CD14-positive monocyte (primary cell): ENCODE measurements around the gene IL20. TPM values are rescaled to one million over a fixed set of nuclear protein-coding genes. Genes with fewer than 3 reads are reported as not detected.

Experiments used
- DNase-seq, 3 donors: peaks; one replicate each; pipeline ENCODE4 v3.0.0-alpha.2; 2011 to 2022
- H2AFZ ChIP-seq: 2 replicates; pipeline ENCODE4 v1.6.0; 2012; ENCODE audit warnings: mild to moderate bottlenecking, low read depth, low read length, inconsistent platforms; ENCODE audit not compliant: insufficient read depth, poor library complexity, severe bottlenecking
- H3K27ac ChIP-seq, 2 donors: 1 replicate in 1 of 2; 2 replicates in 1 of 2; pipeline ENCODE4 v1.5.1; 2012 to 2013; ENCODE audit warnings: low read length in 2 of 2, control low read depth in 1 of 2, inconsistent platforms in 1 of 2, low read depth in 1 of 2, mild to moderate bottlenecking in 1 of 2
- H3K27me3 ChIP-seq, 2 donors: one replicate each; pipeline versions ENCODE4 v1.6.0 to v1.6.1; 2011 to 2013; ENCODE audit warnings: low read length in 2 of 2; ENCODE audit not compliant: control insufficient read depth in 2 of 2, insufficient read depth in 2 of 2
- H3K36me3 ChIP-seq, 2 donors: replicated peaks in 1 of 2; 1 replicate in 1 of 2; 2 replicates in 1 of 2; pipeline versions ENCODE4 v1.5.1 to v1.6.1; 2012 to 2013; ENCODE audit warnings: low read length in 2 of 2, control low read depth in 1 of 2, inconsistent platforms in 1 of 2, mild to moderate bottlenecking in 1 of 2; ENCODE audit not compliant: insufficient read depth in 2 of 2, control insufficient read depth in 1 of 2
- H3K4me1 ChIP-seq, 2 donors: 1 replicate in 1 of 2; 2 replicates in 1 of 2; pipeline versions ENCODE4 v1.5.1 to v1.6.1; 2012 to 2013; ENCODE audit warnings: low read length in 2 of 2, control low read depth in 1 of 2, inconsistent platforms in 1 of 2, mild to moderate bottlenecking in 1 of 2, moderate library complexity in 1 of 2; ENCODE audit not compliant: insufficient read depth in 2 of 2, control insufficient read depth in 1 of 2
- H3K4me2 ChIP-seq: replicated peaks from 2 replicates; pipeline ENCODE3; 2012; ENCODE audit warnings: low read length, moderate library complexity, mild to moderate bottlenecking; ENCODE audit not compliant: poor library complexity, severe bottlenecking; ENCODE audit errors: extremely low read depth
- H3K4me3 ChIP-seq, 3 experiments: fragments of 200-600 bp in 1 of 3; sonication (generic) in 1 of 3; replicated peaks in 1 of 3; 1 replicate in 2 of 3; 2 replicates in 1 of 3; pipeline ENCODE4 v1.5.1; 2011 to 2013; ENCODE audit warnings: low read length in 3 of 3, mild to moderate bottlenecking in 3 of 3, control low read depth in 2 of 3, low read depth in 2 of 3, inconsistent platforms in 1 of 3, moderate library complexity in 1 of 3
- H3K79me2 ChIP-seq: 2 replicates; pipeline ENCODE4 v1.6.0; 2012; ENCODE audit warnings: mild to moderate bottlenecking, control low read depth, inconsistent platforms, low read length, moderate library complexity; ENCODE audit not compliant: insufficient read depth
- H3K9ac ChIP-seq: 2 replicates; pipeline ENCODE4 v1.6.0; 2017; ENCODE audit warnings: low read length, mild to moderate bottlenecking; ENCODE audit not compliant: insufficient read depth, poor library complexity, severe bottlenecking
- H3K9me3 ChIP-seq, 2 donors: replicated peaks in 1 of 2; 1 replicate in 1 of 2; 2 replicates in 1 of 2; pipeline versions ENCODE4 v1.5.1 to v1.6.1; 2012 to 2013; ENCODE audit warnings: low read length in 2 of 2, control low read depth in 1 of 2; ENCODE audit not compliant: control insufficient read depth in 1 of 2, insufficient read depth in 1 of 2
- H4K20me1 ChIP-seq: 2 replicates; pipeline ENCODE4 v1.6.0; 2012; ENCODE audit warnings: mild to moderate bottlenecking, low read length, control low read depth, moderate library complexity; ENCODE audit not compliant: insufficient read depth
- H3K27ac Mint-ChIP-seq, 7 donors: one replicate each; pipeline ENCODE4 v1.8.0; 2020; ENCODE audit warnings: mild to moderate bottlenecking in 7 of 7, mixed read lengths in 7 of 7, moderate library complexity in 6 of 7, inconsistent platforms in 2 of 7
- H3K27me3 Mint-ChIP-seq, 3 donors: one replicate each; pipeline ENCODE4 v1.8.0; 2021 to 2022; ENCODE audit warnings: low read depth in 3 of 3, mild to moderate bottlenecking in 3 of 3, mixed read lengths in 3 of 3, moderate library complexity in 3 of 3, inconsistent platforms in 1 of 3
- H3K36me3 Mint-ChIP-seq, 2 donors: one replicate each; pipeline ENCODE4 v1.8.0; 2020; ENCODE audit warnings: mixed read lengths in 2 of 2, inconsistent platforms in 1 of 2, mild to moderate bottlenecking in 1 of 2
- H3K4me1 Mint-ChIP-seq: one replicate; pipeline ENCODE4 v1.8.0; 2020; ENCODE audit warnings: mild to moderate bottlenecking, mixed read lengths
- H3K4me3 Mint-ChIP-seq, 2 donors: one replicate each; pipeline ENCODE4 v1.8.0; 2020; ENCODE audit warnings: mild to moderate bottlenecking in 2 of 2, mixed read lengths in 2 of 2, moderate library complexity in 1 of 2
- H3K9me3 Mint-ChIP-seq, 7 donors: one replicate each; pipeline ENCODE4 v1.8.0; 2020 to 2022; ENCODE audit warnings: mixed read lengths in 7 of 7, mild to moderate bottlenecking in 6 of 7, moderate library complexity in 6 of 7, inconsistent platforms in 2 of 7
- WGBS: methylation state at CpG from one replicate; pipeline ENCODE4 v1.1.5; 2013; ENCODE audit warnings: missing lambda C conversion rate; ENCODE audit not compliant: insufficient coverage; 5-methylcytosine and 5-hydroxymethylcytosine counted together
- intact Hi-C, 2 donors: fragments of 100-400 bp; cut with micrococcal nuclease; formaldehyde crosslinking; loops; one replicate each; pipeline versions ENCODE4 v1.15.0 to v1.15.1; 2023
- polyA plus RNA-seq, 3 donors: library from polyadenylated mRNA; depleted of rRNA in 1 of 3; unstranded in 2 of 3; stranded (reverse) in 1 of 3; fragments of 300-500 nt in 2 of 3; fragments of >200 nt in 1 of 3; fragmentation: Illumina TruSeq in 2 of 3; gene quantifications; 1 replicate in 2 of 3; 2 replicates in 1 of 3; pipeline ENCODE4 v1.2.3, GENCODE V29; 2012 to 2021
- TF ChIP-seq, protein P1 (sequence below): fragments of 200-600 bp; IDR thresholded peaks from one replicate; pipeline ENCODE4 v1.8.0; 2022; ENCODE audit warnings: antibody characterized with exemption, mild to moderate bottlenecking

The IL20 gene
- polyA plus RNA-seq, 3 donors: not detected

DNA sequence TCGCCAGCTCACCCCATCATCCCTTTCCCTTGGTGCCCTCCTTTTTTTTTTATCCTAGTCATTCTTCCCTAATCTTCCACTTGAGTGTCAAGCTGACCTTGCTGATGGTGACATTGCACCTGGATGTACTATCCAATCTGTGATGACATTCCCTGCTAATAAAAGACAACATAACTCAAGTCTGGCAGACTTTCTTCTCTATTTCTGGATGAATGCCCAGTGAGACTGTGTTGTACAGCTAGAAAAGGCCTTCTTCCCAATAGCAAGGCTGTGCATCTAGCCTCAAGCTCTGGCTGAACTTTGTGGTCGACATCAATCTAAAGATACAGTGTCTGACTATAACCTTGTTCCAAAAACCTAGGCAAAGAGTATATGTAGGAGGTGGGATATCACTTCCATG, 38.3 kb downstream of the IL20 start:
- TF ChIP-seq, protein P1, sequence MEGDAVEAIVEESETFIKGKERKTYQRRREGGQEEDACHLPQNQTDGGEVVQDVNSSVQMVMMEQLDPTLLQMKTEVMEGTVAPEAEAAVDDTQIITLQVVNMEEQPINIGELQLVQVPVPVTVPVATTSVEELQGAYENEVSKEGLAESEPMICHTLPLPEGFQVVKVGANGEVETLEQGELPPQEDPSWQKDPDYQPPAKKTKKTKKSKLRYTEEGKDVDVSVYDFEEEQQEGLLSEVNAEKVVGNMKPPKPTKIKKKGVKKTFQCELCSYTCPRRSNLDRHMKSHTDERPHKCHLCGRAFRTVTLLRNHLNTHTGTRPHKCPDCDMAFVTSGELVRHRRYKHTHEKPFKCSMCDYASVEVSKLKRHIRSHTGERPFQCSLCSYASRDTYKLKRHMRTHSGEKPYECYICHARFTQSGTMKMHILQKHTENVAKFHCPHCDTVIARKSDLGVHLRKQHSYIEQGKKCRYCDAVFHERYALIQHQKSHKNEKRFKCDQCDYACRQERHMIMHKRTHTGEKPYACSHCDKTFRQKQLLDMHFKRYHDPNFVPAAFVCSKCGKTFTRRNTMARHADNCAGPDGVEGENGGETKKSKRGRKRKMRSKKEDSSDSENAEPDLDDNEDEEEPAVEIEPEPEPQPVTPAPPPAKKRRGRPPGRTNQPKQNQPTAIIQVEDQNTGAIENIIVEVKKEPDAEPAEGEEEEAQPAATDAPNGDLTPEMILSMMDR: no peak
- Mint-ChIP-seq H3K4me3 (no peak overlapping the region), H3K9me3 (peaks cover 0 to 6% (median 1%) of the 10 kb centered on the region in 7 donors), H3K27me3 (peaks cover 11 to 21% (median 16%) of the 10 kb centered on the region in 3 donors), H3K36me3 (peaks cover 0 to 8% of the 10 kb centered on the region in 2 donors), H3K4me1 (peaks cover 10% of the 10 kb centered on the region), H3K27ac (no peak overlapping the region)
- H3K27ac ChIP-seq: no peak overlapping the region
- WGBS: 83% methylated on average over 1 of the region's 2 CpGs
- intact Hi-C loops: no loop called here
- H3K9ac ChIP-seq: no peak overlapping the region
- no peak overlapping the region for H2AFZ ChIP-seq
- H3K36me3 ChIP-seq: no peaks in the 10 kb centered on the region
- DNase-seq: no peak
- peaks cover 0 to 8% of the 10 kb centered on the region in 2 donors for H3K4me1 ChIP-seq
- H3K27me3 ChIP-seq: peaks cover 7 to 15% of the 10 kb centered on the region in 2 donors
- no peak overlapping the region for H3K4me3 ChIP-seq
- H3K9me3 ChIP-seq: no peaks in the 10 kb centered on the region
- H3K4me2 ChIP-seq: no peak overlapping the region
- H4K20me1 ChIP-seq: no peaks in the 10 kb centered on the region
- no peaks in the 10 kb centered on the region for H3K79me2 ChIP-seq

DNA sequence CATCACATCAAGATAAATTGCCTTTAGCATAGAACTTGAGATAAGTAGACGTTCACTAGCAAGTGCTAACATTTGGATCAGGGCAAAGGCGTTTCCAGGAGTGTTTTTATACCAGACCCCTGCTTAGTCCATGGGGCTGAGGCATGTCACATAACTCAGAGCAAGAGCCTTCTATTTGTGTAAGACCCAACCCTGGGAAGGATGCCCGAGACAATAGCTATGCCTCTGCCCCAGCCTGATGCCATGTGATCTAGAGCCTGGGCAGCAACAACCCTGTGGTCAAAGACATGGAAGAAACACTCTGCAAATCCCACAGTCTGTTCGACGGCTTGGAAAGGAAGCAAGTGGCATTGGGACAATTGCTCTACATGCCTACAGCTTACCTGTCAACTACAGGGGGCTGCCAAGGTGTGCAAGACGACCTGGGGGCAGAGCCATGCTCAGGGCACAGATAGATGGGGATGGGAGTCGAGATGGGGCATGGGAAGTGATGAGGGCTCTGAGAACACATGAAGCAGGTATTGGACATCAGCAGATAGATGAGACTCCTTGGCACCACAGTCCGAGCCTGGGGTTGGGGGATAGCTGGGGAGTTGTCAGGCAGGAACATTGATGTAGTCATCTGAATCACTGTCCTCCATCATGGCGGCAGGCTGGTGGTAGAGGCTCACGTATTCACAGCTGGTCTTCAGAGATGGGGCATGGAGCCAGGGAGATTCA, 39.2 kb downstream of the IL20 start:
- intact Hi-C loops: no loop called here
- H3K4me2 ChIP-seq: no peak overlapping the region
- WGBS: 96% methylated on average over 6 of the region's 10 CpGs

More for the DNA sequence above, 39.2 kb downstream of the IL20 start:
- H3K4me1 ChIP-seq: peaks cover 7 to 15% of the 10 kb centered on the region in 2 donors
- peaks cover 0 to 12% of the 10 kb centered on the region in 2 donors for H3K36me3 Mint-ChIP-seq
- no peak overlapping the region for H3K9ac ChIP-seq
- no peaks in the 10 kb centered on the region for H3K9me3 ChIP-seq
- no peaks in the 10 kb centered on the region for H3K79me2 ChIP-seq
- DNase-seq: no peak
- H3K27ac ChIP-seq: no peak overlapping the region
- peaks cover 0 to 12% (median 2%) of the 10 kb centered on the region in 7 donors for H3K9me3 Mint-ChIP-seq
- peak overlapping the region in 1 of 7 donors; percentile 65 for H3K27ac Mint-ChIP-seq
- H3K36me3 ChIP-seq: no peaks in the 10 kb centered on the region
- H3K4me3 Mint-ChIP-seq: no peak overlapping the region
- no peaks in the 10 kb centered on the region for H4K20me1 ChIP-seq
- H3K27me3 Mint-ChIP-seq: peaks cover 16 to 28% (median 19%) of the 10 kb centered on the region in 3 donors
- H3K4me1 Mint-ChIP-seq: peaks cover 14% of the 10 kb centered on the region
- peaks cover 16 to 20% of the 10 kb centered on the region in 2 donors for H3K27me3 ChIP-seq
- H2AFZ ChIP-seq: no peak overlapping the region
- no peak overlapping the region for H3K4me3 ChIP-seq
- TF ChIP-seq, protein P1: no peak
